Nephron progenitor cell (in vitro differentiated cells): Measurements from ENCODE around the gene TBC1D12.

Source experiments
- DNase-seq: peaks from one replicate; pipeline ENCODE4 v3.0.0; 2021
- H3K27ac Mint-ChIP-seq: 2 replicates; pipeline ENCODE4 v1.8.0; 2021; ENCODE audit warnings: mild to moderate bottlenecking, moderate library complexity, mixed read lengths
- H3K27me3 Mint-ChIP-seq: 2 replicates; pipeline ENCODE4 v1.8.0; 2021; ENCODE audit warnings: mild to moderate bottlenecking, low read depth, mixed read lengths; ENCODE audit not compliant: poor library complexity
- H3K36me3 Mint-ChIP-seq: 2 replicates; pipeline ENCODE4 v1.8.0; 2021; ENCODE audit warnings: low read depth, mixed read lengths
- H3K4me1 Mint-ChIP-seq: 2 replicates; pipeline ENCODE4 v1.8.0; 2021; ENCODE audit warnings: mixed read lengths
- H3K4me3 Mint-ChIP-seq: 2 replicates; pipeline ENCODE4 v1.8.0; 2021; ENCODE audit warnings: mild to moderate bottlenecking, moderate library complexity, mixed read lengths
- H3K9me3 Mint-ChIP-seq: 2 replicates; pipeline ENCODE4 v1.8.0; 2021; ENCODE audit warnings: mild to moderate bottlenecking, moderate library complexity, mixed read lengths
- TF ChIP-seq, protein P1 (sequence below): fragments of 200-600 bp; sonication (generic); IDR thresholded peaks from 2 replicates; pipeline ENCODE4 v1.5.0; 2021; ENCODE audit warnings: antibody characterized with exemption

Gene TBC1D12

DNA sequence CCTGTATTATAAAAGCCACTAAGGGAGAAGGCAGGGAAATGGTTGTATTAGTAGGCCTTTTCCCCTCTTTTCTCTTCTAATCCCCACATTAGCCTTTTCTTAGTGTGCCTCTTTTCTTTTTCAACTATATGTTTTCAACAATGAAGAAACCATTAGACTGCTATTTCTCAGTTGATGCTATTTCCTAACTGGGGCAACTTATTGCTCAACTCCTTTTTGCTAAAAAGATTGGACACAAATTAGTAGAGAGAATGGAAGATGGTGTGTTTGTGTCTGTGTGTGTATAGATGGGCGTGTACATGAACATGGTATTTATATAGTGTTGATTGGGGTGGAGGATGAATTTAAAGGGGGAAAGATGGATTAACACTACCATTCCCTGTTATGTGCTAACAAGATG lies 28.4 kb downstream of the TBC1D12 start:
- TF ChIP-seq, protein P1, sequence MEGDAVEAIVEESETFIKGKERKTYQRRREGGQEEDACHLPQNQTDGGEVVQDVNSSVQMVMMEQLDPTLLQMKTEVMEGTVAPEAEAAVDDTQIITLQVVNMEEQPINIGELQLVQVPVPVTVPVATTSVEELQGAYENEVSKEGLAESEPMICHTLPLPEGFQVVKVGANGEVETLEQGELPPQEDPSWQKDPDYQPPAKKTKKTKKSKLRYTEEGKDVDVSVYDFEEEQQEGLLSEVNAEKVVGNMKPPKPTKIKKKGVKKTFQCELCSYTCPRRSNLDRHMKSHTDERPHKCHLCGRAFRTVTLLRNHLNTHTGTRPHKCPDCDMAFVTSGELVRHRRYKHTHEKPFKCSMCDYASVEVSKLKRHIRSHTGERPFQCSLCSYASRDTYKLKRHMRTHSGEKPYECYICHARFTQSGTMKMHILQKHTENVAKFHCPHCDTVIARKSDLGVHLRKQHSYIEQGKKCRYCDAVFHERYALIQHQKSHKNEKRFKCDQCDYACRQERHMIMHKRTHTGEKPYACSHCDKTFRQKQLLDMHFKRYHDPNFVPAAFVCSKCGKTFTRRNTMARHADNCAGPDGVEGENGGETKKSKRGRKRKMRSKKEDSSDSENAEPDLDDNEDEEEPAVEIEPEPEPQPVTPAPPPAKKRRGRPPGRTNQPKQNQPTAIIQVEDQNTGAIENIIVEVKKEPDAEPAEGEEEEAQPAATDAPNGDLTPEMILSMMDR: no peak
- no peaks in the 10 kb centered on the region for H3K4me1 Mint-ChIP-seq
- no peak for DNase-seq
- H3K27me3 Mint-ChIP-seq: no peaks in the 10 kb centered on the region
- no peak overlapping the region for H3K4me3 Mint-ChIP-seq
- no peak overlapping the region for H3K27ac Mint-ChIP-seq
- peaks cover 17% of the 10 kb centered on the region for H3K9me3 Mint-ChIP-seq
- peaks cover 6% of the 10 kb centered on the region for H3K36me3 Mint-ChIP-seq

DNA sequence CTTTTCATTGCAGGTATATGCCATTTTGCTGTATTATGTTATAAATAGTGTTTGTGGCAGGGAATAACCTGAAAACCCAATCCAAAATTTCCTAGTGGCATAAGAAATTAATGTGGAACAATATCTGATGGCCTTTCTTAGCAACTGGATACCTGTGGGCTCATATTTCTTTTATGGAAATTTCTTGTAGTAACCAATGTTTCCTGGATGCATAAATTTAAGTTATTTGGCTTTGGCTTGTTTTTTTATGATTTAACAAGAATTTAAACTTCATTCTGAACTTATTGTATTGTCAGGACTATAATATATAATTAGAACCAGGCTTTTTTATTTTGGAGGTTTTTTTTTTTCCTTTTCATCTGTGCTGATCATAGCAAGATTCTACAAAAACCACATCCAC lies 30.1 kb downstream of the TBC1D12 start:
- Mint-ChIP-seq H3K36me3 (peaks cover 7% of the 10 kb centered on the region), H3K27me3 (no peaks in the 10 kb centered on the region), H3K4me1 (no peaks in the 10 kb centered on the region), H3K9me3 (peaks cover 21% of the 10 kb centered on the region), H3K4me3 (no peak overlapping the region), H3K27ac (no peak overlapping the region)
- TF ChIP-seq, protein P1: no peak
- DNase-seq: no peak

DNA sequence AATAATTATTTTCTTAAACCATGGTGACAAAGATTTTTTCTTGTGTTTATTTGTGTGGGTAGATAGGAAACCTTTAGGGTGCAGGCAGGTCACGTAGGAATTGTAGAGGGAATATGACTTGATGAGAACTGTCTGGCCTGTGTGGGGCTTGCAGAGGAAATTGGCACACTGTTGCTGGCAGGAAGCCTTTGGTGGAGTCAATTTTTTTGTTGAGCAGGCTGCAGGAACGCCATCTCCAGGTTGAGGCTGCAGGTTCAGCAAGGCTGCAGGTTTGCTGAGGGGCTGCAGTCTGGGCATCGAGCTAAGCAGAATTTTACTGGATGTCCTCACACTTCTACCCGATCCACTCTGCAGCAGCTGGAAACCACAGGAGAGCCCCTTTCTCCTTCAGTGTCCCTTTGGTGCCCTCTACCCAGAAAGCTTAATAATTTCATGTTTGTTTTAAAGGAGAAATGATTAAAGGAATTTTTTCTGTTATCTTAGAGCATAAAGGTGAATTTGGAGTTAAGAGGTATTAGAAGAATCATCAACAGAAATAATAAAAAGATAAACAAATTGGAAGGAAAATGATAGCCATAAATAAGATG lies 37.0 kb downstream of the TBC1D12 start:
- Mint-ChIP-seq H3K9me3 (peaks cover 32% of the 10 kb centered on the region), H3K36me3 (peaks cover 13% of the 10 kb centered on the region), H3K4me3 (no peak overlapping the region), H3K27me3 (no peaks in the 10 kb centered on the region), H3K27ac (peak overlapping the region; percentile 3), H3K4me1 (no peaks in the 10 kb centered on the region)
- TF ChIP-seq, protein P1: no peak
- no peak for DNase-seq

DNA sequence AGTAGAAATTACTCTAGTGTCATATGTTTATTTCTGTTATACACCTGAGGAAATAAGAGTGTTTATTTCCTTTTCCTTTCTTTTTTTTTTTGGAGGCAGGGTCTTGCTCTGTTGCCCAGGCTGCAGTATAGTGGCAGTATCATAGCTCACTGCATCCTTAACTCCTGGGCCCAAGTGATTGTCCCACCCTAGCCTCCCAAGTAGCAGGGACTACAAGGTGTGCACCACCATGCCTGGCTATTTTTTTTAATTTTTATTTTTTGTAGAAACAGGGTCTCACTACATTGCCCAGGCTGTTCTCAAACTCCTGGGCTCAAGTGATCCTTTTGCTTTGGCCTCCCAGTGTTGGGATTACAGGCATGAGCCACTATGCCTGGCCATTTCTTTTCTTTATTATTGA lies 37.8 kb downstream of the TBC1D12 start:
- TF ChIP-seq, protein P1: no peak
- no peak for DNase-seq
- Mint-ChIP-seq H3K9me3 (peaks cover 32% of the 10 kb centered on the region), H3K36me3 (peaks cover 13% of the 10 kb centered on the region), H3K27ac (no peak overlapping the region), H3K27me3 (peaks cover under 1% of the 10 kb centered on the region), H3K4me3 (no peak overlapping the region), H3K4me1 (no peaks in the 10 kb centered on the region)

DNA sequence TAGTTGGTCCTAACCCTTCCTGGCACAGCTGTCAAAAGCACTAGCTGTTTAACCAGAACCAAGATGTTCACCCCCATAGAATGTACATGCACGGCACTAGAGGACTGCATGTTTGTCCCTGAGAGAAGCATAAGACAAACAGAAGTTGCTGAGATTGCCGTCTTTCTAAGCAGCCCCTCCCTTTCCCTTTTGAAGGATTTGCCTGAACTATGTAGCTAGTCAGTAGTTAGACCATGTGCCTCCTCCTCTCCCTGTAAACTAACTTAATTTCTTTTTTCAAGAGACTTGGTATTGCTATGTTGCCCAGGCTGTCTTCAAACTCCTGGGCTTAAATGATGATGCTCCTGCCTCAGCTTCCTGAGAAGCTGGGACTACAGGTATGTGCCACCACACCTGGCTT lies 40.7 kb downstream of the TBC1D12 start:
- H3K36me3 Mint-ChIP-seq: no peaks in the 10 kb centered on the region
- DNase-seq: no peak
- H3K27ac Mint-ChIP-seq: no peak overlapping the region
- H3K4me1 Mint-ChIP-seq: no peaks in the 10 kb centered on the region
- no peak overlapping the region for H3K4me3 Mint-ChIP-seq
- peaks cover 2% of the 10 kb centered on the region for H3K27me3 Mint-ChIP-seq
- TF ChIP-seq, protein P1: no peak
- H3K9me3 Mint-ChIP-seq: peaks cover 5% of the 10 kb centered on the region

DNA sequence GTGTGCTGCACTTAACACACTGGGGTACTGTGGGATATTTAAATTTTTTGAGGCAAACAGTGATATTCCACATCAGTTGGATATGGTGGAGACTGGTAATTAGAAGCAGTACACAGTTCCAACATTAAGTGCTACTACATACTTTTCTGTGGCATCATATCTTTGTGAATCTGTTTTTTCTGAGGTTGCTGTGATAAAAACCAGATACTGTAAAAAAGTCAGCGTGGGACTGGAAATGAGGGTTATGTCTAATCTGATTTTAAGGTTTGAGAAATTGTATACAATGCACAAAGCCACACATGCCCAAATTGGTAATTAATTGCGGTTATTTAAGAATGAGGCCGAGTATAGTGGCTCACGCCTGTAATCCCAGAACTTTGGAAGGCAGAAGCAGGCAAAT lies 41.2 kb downstream of the TBC1D12 start:
- H3K4me3 Mint-ChIP-seq: no peak overlapping the region
- H3K9me3 Mint-ChIP-seq: peaks cover under 1% of the 10 kb centered on the region
- no peak overlapping the region for H3K27ac Mint-ChIP-seq
- no peak for DNase-seq
- TF ChIP-seq, protein P1: no peak
- H3K4me1 Mint-ChIP-seq: no peaks in the 10 kb centered on the region
- peaks cover 2% of the 10 kb centered on the region for H3K27me3 Mint-ChIP-seq
- no peaks in the 10 kb centered on the region for H3K36me3 Mint-ChIP-seq
